SU-DHL-6 (cell line): ENCODE results near the gene PLEKHJ1.

Experiments used
- H2AFZ ChIP-seq: fragments of 200-600 bp; sonication (generic); 2 replicates; pipeline ENCODE4 v1.6.1; 2014; ENCODE audit warnings: low read depth, mild to moderate bottlenecking, moderate library complexity, mixed read lengths, antibody characterized with exemption, low read length; ENCODE audit not compliant: severe bottlenecking
- H3F3A ChIP-seq: fragments of 200-600 bp; shearing (Covaris generic); 2 replicates; pipeline ENCODE4 v1.6.0; 2016; ENCODE audit warnings: antibody characterized with exemption, mild to moderate bottlenecking; ENCODE audit not compliant: insufficient read depth
- H3K27ac ChIP-seq: fragments of 200-600 bp; sonication (generic); 2 replicates; pipeline ENCODE4 v1.5.1; 2016; ENCODE audit warnings: low read depth, mild to moderate bottlenecking, low read length, moderate library complexity, mixed read lengths
- H3K27me3 ChIP-seq: fragments of 200-600 bp; sonication (generic), shearing (Covaris generic); 2 replicates; pipeline ENCODE4 v1.6.0; 2014; ENCODE audit warnings: mild to moderate bottlenecking, low read length
- H3K36me3 ChIP-seq: fragments of 200-600 bp; sonication (generic); 2 replicates; pipeline ENCODE4 v1.6.1; 2014; ENCODE audit warnings: mild to moderate bottlenecking, low read length, mixed read lengths
- H3K4me2 ChIP-seq: fragments of 300-600, 200-600 bp; shearing (Covaris generic), sonication (generic); 2 replicates; pipeline ENCODE4 v1.6.0; 2014; ENCODE audit warnings: low read length, low read depth, mild to moderate bottlenecking; ENCODE audit not compliant: poor library complexity, severe bottlenecking
- H3K4me3 ChIP-seq: fragments of 200-600 bp; sonication (generic); 2 replicates; pipeline ENCODE4 v1.5.1; 2014; ENCODE audit warnings: antibody characterized with exemption, low read length, mild to moderate bottlenecking, mixed read lengths; ENCODE audit not compliant: insufficient read depth, poor library complexity, severe bottlenecking
- H3K79me2 ChIP-seq: fragments of 200-600 bp; sonication (generic); 2 replicates; pipeline ENCODE4 v1.6.1; 2014; ENCODE audit warnings: mild to moderate bottlenecking, low read length, moderate library complexity; ENCODE audit not compliant: insufficient read depth
- H3K9ac ChIP-seq: fragments of 200-600 bp; sonication (generic); 2 replicates; pipeline ENCODE4 v1.7.0; 2014; ENCODE audit warnings: mild to moderate bottlenecking, low read length
- H3K9me2 ChIP-seq: fragments of 200-600 bp; sonication (generic); replicated peaks from 2 replicates; pipeline ENCODE4 v1.6.1; 2014; ENCODE audit warnings: low read length; ENCODE audit not compliant: insufficient read depth
- H3K9me3 ChIP-seq: fragments of 200-600 bp; sonication (generic); 2 replicates; pipeline ENCODE4 v1.6.1; 2014; ENCODE audit warnings: low read length, mixed read lengths; ENCODE audit not compliant: insufficient read depth
- H4K20me1 ChIP-seq: fragments of 200-600 bp; sonication (generic); 2 replicates; pipeline ENCODE4 v1.6.1; 2014; ENCODE audit warnings: low read depth, mild to moderate bottlenecking, antibody characterized with exemption, low read length, moderate library complexity, mixed read lengths
- CTCF ChIP-seq: fragments of 200-600 bp; sonication (generic); IDR thresholded peaks from one replicate; pipeline ENCODE4 v1.5.1; 2017; ENCODE audit warnings: antibody characterized with exemption, mild to moderate bottlenecking, low read length, moderate library complexity; ENCODE audit not compliant: insufficient read depth, poor library complexity, severe bottlenecking
- EZH2phosphoT487 ChIP-seq: fragments of 200-600 bp; sonication (generic), shearing (Covaris generic); conservative IDR thresholded peaks from 2 replicates; pipeline ENCODE4 v1.6.1; 2018; ENCODE audit warnings: mild to moderate bottlenecking, antibody characterized with exemption, low read length, moderate library complexity, mixed read lengths

The PLEKHJ1 gene

GRCh38 chr19:2195914-2196313 is 40.2 kb downstream of the PLEKHJ1 start:
- Histone ChIP-seq H3K9me3 (no peaks in the 10 kb centered on the region), H3K4me3 (no peak overlapping the region), H2AFZ (no peak overlapping the region), H3K27ac (no peak overlapping the region), H4K20me1 (no peaks in the 10 kb centered on the region), H3K36me3 (no peaks in the 10 kb centered on the region), H3K79me2 (peaks cover 20% of the 10 kb centered on the region; the same call in 1 of the 2 replicates), H3K9ac (no peak overlapping the region), H3F3A (no peaks in the 10 kb centered on the region), H3K9me2 (no peaks in the 10 kb centered on the region), H3K4me2 (no peak overlapping the region), H3K27me3 (no peaks in the 10 kb centered on the region)
- TF ChIP-seq EZH2phosphoT487 (no peak), CTCF (no peak)

GRCh38 chr19:2195361-2195760 is 40.8 kb downstream of the PLEKHJ1 start:
- peaks cover 20% of the 10 kb centered on the region; the same call in 1 of the 2 replicates for H3K79me2 ChIP-seq
- no peaks in the 10 kb centered on the region for H3K36me3 ChIP-seq

DNA sequence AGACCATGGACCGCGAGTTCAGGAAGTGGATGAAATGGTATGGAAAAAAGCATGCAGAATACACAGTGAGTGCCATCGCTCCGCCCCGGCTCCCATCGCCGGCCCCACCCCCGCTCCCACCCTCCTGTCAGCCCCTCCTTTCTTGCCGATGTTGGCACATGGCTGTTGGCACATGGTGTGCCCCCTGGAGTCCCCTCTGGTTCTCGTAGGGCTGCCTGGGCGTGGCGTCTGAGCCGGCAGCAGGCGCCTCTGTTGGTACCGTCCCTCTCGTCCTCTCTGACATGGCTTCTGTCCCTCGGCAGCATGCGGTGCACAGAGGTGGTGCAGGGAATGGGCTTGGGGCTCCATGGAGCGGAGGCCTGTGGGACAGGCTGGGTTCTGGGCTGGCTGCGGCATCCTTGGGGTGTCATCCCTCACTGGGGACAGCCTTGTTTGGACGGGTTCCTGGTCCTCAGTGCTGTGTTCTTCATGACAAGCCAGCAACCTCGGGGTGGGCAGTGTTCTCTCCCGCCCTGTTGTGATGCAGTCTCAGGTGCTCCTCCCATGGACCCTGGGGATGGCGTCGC is 41.5 kb downstream of the PLEKHJ1 start:
- Histone ChIP-seq H3K9ac (no peak overlapping the region), H3F3A (no peaks in the 10 kb centered on the region)

More at GRCh38 chr19:2195361-2195760, 40.8 kb downstream of the PLEKHJ1 start:
- Histone ChIP-seq H3K9me3 (no peaks in the 10 kb centered on the region), H3K4me2 (no peak overlapping the region), H3K9me2 (no peaks in the 10 kb centered on the region), H2AFZ (no peak overlapping the region), H3K9ac (no peak overlapping the region), H3F3A (no peaks in the 10 kb centered on the region), H3K27me3 (no peaks in the 10 kb centered on the region), H4K20me1 (no peaks in the 10 kb centered on the region), H3K27ac (no peak overlapping the region), H3K4me3 (no peak overlapping the region)
- TF ChIP-seq CTCF (no peak), EZH2phosphoT487 (no peak)

More for the DNA sequence above, 41.5 kb downstream of the PLEKHJ1 start:
- Histone ChIP-seq H3K79me2 (peaks cover 20% of the 10 kb centered on the region; the same call in 1 of the 2 replicates), H3K9me2 (no peaks in the 10 kb centered on the region), H3K4me2 (no peak overlapping the region), H3K36me3 (no peaks in the 10 kb centered on the region), H2AFZ (no peak overlapping the region), H3K4me3 (no peak overlapping the region), H3K9me3 (no peaks in the 10 kb centered on the region), H3K27ac (no peak overlapping the region), H4K20me1 (no peaks in the 10 kb centered on the region), H3K27me3 (no peaks in the 10 kb centered on the region)
- TF ChIP-seq CTCF (no peak), EZH2phosphoT487 (no peak)
